OCI-LY3 (cell line): ENCODE results near the gene NAA25.
"Not testable (repeated sequence)": the region's sequence is repeated elsewhere in the genome, so short reads cannot be mapped to it uniquely, and the experiment has no call there.

Experiments used
- CTCF ChIP-seq: fragments of 200-600, 300-600 bp; sonication (generic); IDR thresholded peaks from 2 replicates; pipeline ENCODE4 v1.5.1; 2014; ENCODE audit warnings: antibody characterized with exemption, low read length, low read depth
- EZH2phosphoT487 ChIP-seq: fragments of 200-600 bp; shearing (Covaris generic); IDR thresholded peaks from 2 replicates; pipeline ENCODE4 v1.6.1; 2018; ENCODE audit warnings: antibody characterized with exemption, mixed run types, low read depth

GRCh38 chr12:111994211-111995111 lies 114.1 kb downstream of the NAA25 start:
- TF ChIP-seq CTCF, EZH2phosphoT487: not testable (repeated sequence)
